Measurements from ENCODE around the gene WDR4. TPM values are rescaled to one million over a fixed set of nuclear protein-coding genes. Genes with fewer than 3 reads are reported as not detected.

Gene WDR4
- total RNA-seq, 2 donors from 2014 or later, result 15.4 to 23.5 TPM

DNA sequence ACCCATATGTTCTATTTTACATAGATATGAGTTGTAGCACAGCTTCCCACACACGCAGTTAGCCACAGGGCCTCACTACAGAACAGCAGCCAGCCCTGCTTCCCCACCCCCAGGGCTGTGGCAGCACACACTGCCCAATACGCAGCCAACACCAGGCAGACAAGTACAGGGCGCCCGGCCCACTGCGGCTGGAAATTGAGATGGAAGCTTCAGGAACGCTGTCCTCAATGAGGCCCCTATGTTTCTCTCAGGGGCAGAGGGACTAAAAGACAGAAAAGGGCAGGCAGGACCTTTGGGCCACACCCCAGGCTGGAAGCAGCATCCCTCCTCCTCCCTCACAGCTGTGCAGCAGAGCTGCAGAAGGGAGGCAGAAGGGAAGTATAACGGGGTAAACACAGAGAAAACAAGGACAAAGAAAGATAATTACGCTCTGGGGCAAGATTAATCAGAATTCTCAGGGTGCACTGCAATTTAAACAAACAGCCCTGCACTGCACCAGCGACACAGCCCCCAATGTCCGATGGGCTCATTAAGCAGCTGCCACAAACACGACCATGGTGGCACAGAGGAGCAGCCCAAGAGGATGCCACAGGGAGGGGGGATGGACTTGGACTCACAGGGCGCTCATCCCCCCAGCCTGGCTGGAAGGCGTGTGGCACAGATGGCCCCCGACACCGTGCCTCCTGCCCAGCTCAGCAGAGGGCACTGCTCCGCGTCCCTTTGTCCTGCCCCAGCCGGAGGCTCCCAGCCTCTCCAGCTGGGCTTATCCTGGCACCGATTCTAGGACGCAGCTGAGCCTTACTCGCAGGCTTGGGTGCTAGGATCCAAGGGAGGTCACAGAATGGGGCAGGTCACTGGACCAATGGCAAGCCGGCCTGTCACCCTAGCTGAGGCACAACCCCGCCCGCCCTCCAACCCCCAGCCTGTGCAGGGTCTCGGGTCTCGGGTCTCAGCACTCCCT is 14.2 kb downstream of the WDR4 start:
- no peaks in the 10 kb centered on the region for H3K36me3 Mint-ChIP-seq (ENCODE audit: low read depth)
- ATAC-seq, result no peak
- H3K4me3 Mint-ChIP-seq, result no peak overlapping the region
- DNase-seq, result no peak
- H3K9me3 ChIP-seq (ENCODE audit: control insufficient read depth, low read length, poor library complexity, severe bottlenecking), result no peaks in the 10 kb centered on the region
- H3K27me3 Mint-ChIP-seq, result no peaks in the 10 kb centered on the region
- peaks cover 14% of the 10 kb centered on the region for H3K4me1 Mint-ChIP-seq
- H3K27ac Mint-ChIP-seq, result peak overlapping the region; percentile 4

DNA sequence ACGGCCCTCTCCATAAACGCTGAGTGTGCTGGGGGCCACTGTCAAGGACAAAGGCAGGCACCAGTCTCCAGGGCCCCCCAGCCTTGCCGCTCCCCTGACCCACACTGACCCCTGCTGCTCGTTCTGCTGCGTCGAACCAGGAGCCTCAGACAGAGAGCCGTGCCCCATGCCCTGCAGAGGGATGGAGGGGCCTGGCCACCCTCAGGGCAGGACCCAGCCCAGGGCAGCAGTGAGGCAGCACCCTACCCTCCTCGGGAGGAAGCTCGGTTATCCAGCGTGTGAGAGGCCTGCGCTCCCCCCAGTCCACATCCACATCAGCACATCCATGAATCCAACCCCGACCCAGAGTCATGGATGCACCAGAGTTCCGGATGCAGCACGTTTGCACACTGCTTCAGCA is 15.1 kb downstream of the WDR4 start:
- H3K36me3 Mint-ChIP-seq (ENCODE audit: low read depth), result no peaks in the 10 kb centered on the region

DNA sequence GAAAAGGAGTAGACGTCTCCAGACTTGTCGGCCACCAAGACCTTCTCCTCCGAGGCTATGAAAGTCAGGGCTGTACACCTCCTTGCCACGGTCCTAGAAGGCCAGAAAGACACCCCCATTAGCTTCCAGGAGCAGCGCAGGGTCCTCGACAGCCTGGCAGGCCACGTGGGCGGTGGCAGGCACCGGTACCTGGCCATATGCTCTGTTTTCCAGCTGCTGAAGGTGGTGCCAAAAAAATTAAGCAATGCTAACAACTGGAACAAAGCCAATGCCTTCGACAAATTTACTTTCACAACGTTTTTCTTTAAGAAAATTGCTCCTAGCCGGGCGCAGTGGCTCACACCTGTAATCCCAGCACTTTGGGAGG is 15.9 kb downstream of the WDR4 start:
- Mint-ChIP-seq H3K4me3 (no peak overlapping the region), H3K36me3 (ENCODE audit: low read depth) (peaks cover 3% of the 10 kb centered on the region), H3K4me1 (peaks cover 17% of the 10 kb centered on the region), H3K27ac (no peak overlapping the region), H3K27me3 (no peaks in the 10 kb centered on the region)
- no peak for DNase-seq
- no peak for ATAC-seq
- H3K9me3 ChIP-seq (ENCODE audit: control insufficient read depth, low read length, poor library complexity, severe bottlenecking), result no peaks in the 10 kb centered on the region

More for the DNA sequence above, 15.1 kb downstream of the WDR4 start:
- no peak for DNase-seq
- no peak for ATAC-seq
- H3K9me3 ChIP-seq (ENCODE audit: control insufficient read depth, low read length, poor library complexity, severe bottlenecking), result no peaks in the 10 kb centered on the region
- no peak overlapping the region for H3K4me3 Mint-ChIP-seq
- peaks cover 14% of the 10 kb centered on the region for H3K4me1 Mint-ChIP-seq
- H3K27me3 Mint-ChIP-seq, result no peaks in the 10 kb centered on the region
- H3K27ac Mint-ChIP-seq, result peak overlapping the region; percentile 4

DNA sequence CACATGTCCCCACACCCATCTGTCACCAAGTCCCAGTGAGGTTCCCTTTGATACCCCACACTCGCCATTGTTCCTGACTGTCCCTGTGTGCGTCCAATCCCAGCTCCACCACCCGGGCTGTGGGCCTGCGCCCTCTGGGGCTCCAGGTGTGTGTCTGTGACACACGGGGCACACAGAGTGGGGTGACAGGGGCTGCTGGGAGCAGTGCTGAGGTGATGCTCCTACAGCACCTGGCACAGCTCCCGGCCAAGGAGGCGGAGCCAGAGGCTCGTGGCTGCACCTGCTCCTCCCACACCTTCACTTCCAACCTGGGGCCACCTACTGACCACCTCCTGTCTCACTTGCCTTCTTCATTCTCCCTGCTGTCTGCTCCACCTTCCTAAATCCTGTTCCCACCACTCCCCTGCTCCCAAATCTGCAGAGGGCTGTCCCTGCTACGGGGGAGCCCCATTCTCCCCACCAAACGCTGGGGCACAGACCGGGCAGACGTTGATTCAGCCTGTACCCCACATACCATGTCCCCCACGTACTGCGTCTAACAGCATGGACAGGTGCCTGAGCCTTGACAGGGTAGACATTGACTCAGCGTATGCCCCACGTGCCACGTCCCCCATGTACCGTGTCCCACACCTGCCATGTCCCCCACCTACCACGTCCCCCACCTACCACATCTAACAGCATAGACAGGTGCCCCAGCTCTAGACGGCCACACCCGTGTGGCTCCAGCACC is 16.4 kb downstream of the WDR4 start:
- DNase-seq, result no peak
- H3K27me3 Mint-ChIP-seq, result no peaks in the 10 kb centered on the region
- no peak overlapping the region for H3K4me3 Mint-ChIP-seq
- peaks cover 3% of the 10 kb centered on the region for H3K36me3 Mint-ChIP-seq (ENCODE audit: low read depth)
- no peak for ATAC-seq
- no peaks in the 10 kb centered on the region for H3K9me3 ChIP-seq (ENCODE audit: control insufficient read depth, low read length, poor library complexity, severe bottlenecking)
- peaks cover 18% of the 10 kb centered on the region for H3K4me1 Mint-ChIP-seq
- H3K27ac Mint-ChIP-seq, result no peak overlapping the region

DNA sequence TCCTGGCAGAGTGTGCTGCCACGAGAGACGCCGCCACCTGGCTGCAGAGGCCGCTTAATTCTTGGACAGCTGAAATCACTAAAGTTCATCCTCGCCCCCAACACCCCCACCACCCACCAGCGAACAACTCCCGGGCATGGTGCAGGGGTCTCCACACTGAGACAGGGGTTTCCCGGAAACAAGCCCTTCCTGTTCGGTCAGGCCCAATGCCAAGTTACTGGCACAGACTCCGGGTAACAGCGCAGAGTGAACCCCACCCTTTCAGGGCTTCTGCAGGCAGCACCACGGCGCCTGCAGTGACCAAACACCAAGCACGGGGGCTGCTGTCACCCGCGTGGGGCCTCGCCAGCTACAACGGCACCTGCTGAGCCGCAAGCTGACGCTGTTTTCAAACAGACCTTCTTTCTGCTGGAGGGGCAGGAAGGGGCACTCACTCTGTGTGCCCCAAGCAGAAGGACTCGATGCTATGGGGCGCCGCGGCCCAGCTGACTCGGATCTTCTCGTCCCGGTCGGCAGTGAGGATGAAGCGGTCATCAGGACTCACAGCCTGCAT is 17.4 kb downstream of the WDR4 start:
- DNase-seq (no peak), ATAC-seq (no peak)
- Mint-ChIP-seq H3K36me3 (ENCODE audit: low read depth) (peaks cover 5% of the 10 kb centered on the region), H3K27ac (no peak overlapping the region), H3K4me1 (peaks cover 20% of the 10 kb centered on the region), H3K27me3 (no peaks in the 10 kb centered on the region), H3K4me3 (no peak overlapping the region)
- no peaks in the 10 kb centered on the region for H3K9me3 ChIP-seq (ENCODE audit: control insufficient read depth, low read length, poor library complexity, severe bottlenecking)

DNA sequence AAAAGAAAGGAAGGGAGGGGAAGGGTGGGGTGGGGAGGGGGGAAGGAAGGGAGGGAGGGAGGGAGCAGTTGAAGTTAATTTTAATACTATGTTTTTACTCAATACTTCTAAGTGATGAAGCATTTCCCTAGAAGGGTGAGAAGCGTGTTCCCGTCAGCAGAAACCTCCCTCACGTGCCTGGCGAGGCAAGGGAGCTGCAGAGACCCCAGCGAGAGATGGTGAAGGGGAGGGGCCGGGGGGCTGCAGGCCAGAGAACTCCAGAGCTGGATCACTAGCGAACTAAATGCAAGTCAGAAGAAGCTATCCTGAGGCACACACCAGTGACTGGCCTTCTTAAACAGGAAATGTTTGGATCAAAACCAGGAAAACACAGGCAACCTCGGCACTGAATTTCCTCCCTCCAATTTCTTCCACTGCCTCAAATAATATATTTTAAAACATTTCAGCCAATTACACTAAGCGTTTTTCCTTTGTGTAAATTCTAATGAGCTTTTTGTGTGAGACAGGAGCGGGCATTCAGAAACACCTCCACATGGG is 18.0 kb downstream of the WDR4 start:
- H3K36me3 Mint-ChIP-seq (ENCODE audit: low read depth), result peaks cover 5% of the 10 kb centered on the region
- DNase-seq (no peak), ATAC-seq (no peak)
- no peak overlapping the region for H3K4me3 Mint-ChIP-seq
- H3K4me1 Mint-ChIP-seq, result peaks cover 24% of the 10 kb centered on the region
- H3K27ac Mint-ChIP-seq, result no peak overlapping the region
- H3K9me3 ChIP-seq (ENCODE audit: control insufficient read depth, low read length, poor library complexity, severe bottlenecking), result no peaks in the 10 kb centered on the region
- H3K27me3 Mint-ChIP-seq, result no peaks in the 10 kb centered on the region

DNA sequence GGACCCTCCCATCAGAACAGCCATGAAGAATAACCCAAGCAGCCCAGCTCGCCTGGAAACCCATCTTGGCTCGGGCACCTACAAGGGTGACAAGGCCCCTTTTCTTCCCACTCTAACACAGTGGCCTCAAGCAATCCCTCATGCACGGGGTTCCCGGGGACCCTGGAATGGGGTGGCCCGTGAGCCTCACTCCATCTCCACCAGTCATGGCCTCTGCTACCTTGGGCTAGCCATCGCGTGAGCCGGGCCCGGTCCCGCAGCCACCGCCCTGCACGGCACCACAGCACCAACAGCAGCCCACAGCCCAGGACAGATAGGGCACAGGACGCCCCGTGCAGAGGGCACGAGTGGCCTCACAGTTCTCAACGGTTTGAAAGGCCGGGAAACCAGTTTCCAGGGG is 19.0 kb downstream of the WDR4 start:
- Mint-ChIP-seq H3K4me1 (peaks cover 19% of the 10 kb centered on the region), H3K27ac (no peak overlapping the region), H3K27me3 (no peaks in the 10 kb centered on the region), H3K4me3 (no peak overlapping the region), H3K36me3 (ENCODE audit: low read depth) (peaks cover 5% of the 10 kb centered on the region)
- H3K9me3 ChIP-seq (ENCODE audit: control insufficient read depth, low read length, poor library complexity, severe bottlenecking), result no peaks in the 10 kb centered on the region
- DNase-seq, result no peak
- ATAC-seq, result no peak

DNA sequence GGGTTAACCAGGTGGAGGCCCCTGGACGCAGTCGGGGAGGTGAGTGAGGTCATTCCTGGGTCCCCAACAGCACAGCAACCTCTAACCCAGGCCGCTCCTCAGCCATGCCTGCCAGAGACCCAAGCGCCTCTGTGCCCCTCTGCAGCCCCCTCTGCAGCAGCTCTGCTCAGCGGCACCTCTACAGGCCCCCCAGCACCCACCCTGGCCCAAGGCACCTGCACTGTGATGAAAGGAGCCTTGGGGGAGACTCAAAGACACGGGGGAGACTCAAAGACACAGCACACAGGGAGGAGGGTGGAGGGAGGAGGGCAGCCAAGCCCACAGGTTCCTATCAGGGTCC is 19.5 kb downstream of the WDR4 start:
- Mint-ChIP-seq H3K27me3 (no peaks in the 10 kb centered on the region), H3K4me1 (peaks cover 17% of the 10 kb centered on the region), H3K27ac (no peak overlapping the region), H3K36me3 (ENCODE audit: low read depth) (peaks cover 5% of the 10 kb centered on the region), H3K4me3 (no peak overlapping the region)
- H3K9me3 ChIP-seq (ENCODE audit: control insufficient read depth, low read length, poor library complexity, severe bottlenecking), result no peaks in the 10 kb centered on the region
- DNase-seq (no peak), ATAC-seq (no peak)

DNA sequence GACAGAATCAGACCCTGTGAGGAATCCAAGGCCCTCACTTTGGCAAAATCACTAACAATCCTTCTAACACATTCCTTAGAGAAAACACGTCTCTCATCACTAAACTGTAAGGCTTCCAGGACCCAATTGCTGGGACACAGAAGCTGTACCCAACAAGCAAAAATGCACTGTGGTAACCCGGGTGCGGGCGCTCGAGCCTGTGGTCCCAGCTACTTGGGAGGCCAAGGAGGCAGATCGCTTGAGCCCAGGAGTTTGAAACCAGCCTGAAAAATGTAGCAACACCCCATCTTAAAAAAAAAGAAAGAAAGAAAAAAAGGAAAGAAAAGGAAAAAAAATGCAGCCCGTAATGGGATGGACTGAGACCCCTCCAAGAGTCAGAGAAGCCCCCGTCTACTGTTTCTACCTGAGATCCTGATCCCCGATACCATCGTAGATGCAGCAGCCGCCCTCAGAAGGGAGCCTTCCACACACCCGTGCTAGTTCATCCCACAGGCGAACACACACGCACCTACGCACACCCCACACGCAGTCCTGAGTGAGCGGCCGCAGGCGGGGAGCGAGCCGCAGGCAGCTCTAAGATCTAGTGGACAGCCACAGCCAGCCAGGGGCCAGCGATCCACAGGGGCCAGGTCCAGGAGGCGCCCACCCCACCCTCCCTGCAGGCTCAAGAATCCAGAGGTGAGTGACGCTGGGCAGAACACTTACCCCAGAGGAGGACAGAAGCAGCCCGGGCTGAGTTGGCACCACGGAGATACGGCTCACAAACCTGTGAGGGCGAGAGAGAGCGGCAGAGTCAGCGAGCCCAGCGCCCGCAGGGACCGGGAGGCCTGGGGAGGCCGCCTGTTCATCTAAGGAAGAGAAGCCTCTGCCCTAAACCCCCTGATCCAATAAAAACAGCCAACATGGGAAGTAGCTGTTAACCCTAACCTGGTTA is 20.1 kb downstream of the WDR4 start:
- Mint-ChIP-seq H3K27ac (no peak overlapping the region), H3K27me3 (no peaks in the 10 kb centered on the region), H3K36me3 (ENCODE audit: low read depth) (peaks cover 5% of the 10 kb centered on the region), H3K4me3 (no peak overlapping the region), H3K4me1 (peaks cover 12% of the 10 kb centered on the region)
- DNase-seq (no peak), ATAC-seq (no peak)
- H3K9me3 ChIP-seq (ENCODE audit: control insufficient read depth, low read length, poor library complexity, severe bottlenecking), result no peaks in the 10 kb centered on the region

DNA sequence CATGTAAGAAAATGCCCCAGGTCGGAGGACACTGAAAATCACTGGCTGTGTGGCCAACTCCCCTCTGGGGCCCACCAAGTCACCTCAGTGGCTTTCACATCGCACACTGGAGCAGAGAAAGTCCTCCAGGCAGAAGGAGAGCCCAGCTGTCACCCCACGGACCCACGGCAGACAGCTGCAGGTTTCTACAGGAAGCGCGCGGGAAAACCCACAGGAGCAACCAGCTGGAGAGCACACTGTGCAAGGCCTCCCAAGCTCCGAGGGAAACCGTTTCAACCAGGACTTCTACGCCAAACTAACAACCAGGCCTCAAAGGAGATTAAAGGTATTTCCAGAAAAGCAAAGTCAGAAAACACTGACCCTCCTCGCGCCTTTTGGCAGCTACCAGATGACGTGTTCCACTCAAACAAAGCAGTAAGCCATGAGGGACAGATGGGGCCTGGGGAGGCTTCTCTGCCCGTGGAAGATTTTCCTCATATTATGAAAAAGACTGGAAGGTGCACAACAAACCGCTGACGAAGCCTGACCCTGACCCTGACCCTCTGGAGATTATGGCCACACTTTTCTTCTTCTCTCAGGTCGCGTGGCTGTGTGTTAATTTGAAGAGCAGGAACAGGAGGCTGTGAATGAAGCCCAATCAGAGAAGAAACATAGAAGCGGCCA is 21.0 kb downstream of the WDR4 start:
- no peaks in the 10 kb centered on the region for H3K27me3 Mint-ChIP-seq
- no peak overlapping the region for H3K4me3 Mint-ChIP-seq
- no peak for DNase-seq
- no peak for ATAC-seq
- H3K36me3 Mint-ChIP-seq (ENCODE audit: low read depth), result peaks cover 5% of the 10 kb centered on the region
- H3K4me1 Mint-ChIP-seq, result peaks cover 12% of the 10 kb centered on the region
- no peaks in the 10 kb centered on the region for H3K9me3 ChIP-seq (ENCODE audit: control insufficient read depth, low read length, poor library complexity, severe bottlenecking)
- peak overlapping the region; percentile 43 for H3K27ac Mint-ChIP-seq

DNA sequence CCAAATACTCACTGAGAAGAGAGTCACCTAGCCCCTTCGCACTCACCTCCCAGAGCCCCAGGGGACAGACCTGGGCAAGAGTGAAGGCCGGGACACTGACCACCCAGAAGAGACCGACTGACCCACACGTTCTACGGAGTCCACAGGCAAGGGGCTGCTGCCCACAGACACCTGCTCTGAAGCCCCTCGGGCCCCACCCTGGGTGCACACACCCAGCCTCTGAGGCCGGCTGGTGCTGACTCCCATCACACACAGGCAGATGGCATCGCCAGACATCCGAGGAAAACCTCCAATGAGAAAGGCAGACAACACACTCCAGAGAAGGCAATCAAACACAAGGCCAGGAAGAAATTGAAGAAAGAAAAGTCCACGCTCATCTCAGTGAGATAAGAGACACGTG is 22.1 kb downstream of the WDR4 start:
- Mint-ChIP-seq H3K27ac (no peak overlapping the region), H3K4me3 (no peak overlapping the region), H3K36me3 (ENCODE audit: low read depth) (peaks cover 5% of the 10 kb centered on the region), H3K27me3 (no peaks in the 10 kb centered on the region), H3K4me1 (peaks cover 10% of the 10 kb centered on the region)
- DNase-seq (no peak), ATAC-seq (no peak)
- H3K9me3 ChIP-seq (ENCODE audit: control insufficient read depth, low read length, poor library complexity, severe bottlenecking), result no peaks in the 10 kb centered on the region

DNA sequence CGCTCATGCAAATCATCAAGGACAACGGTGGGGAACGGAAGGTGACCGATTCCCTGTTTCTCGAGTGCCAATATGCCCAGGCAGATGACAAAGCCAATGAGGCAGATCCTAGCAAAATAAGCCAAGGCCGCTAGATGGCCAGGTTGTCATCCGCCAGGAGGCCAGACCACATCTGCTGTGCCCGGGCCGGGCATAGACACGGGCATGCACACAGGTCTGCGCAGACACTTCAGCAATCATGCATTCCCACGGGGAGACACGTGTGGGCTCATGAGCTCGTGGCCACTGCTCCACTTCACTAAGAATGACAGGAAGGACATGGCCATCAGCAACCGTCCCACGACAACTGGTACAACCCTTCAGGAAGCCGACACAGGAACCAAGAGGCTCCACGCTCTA is 23.4 kb downstream of the WDR4 start:
- H3K27ac Mint-ChIP-seq, result peak overlapping the region; percentile 3
- no peak for DNase-seq
- H3K36me3 Mint-ChIP-seq (ENCODE audit: low read depth), result peaks cover 5% of the 10 kb centered on the region

More for the DNA sequence above, 23.4 kb downstream of the WDR4 start:
- Mint-ChIP-seq H3K4me3 (no peak overlapping the region), H3K4me1 (peaks cover 10% of the 10 kb centered on the region), H3K27me3 (no peaks in the 10 kb centered on the region)
- ATAC-seq, result no peak
- no peaks in the 10 kb centered on the region for H3K9me3 ChIP-seq (ENCODE audit: control insufficient read depth, low read length, poor library complexity, severe bottlenecking)

All from T-helper 17 cell (primary cell).